ENCODE measurements around the gene PXN.
"Not testable (repeated sequence)": the region's sequence is repeated elsewhere in the genome, so short reads cannot be mapped to it uniquely, and the experiment has no call there.

Gene PXN

DNA sequence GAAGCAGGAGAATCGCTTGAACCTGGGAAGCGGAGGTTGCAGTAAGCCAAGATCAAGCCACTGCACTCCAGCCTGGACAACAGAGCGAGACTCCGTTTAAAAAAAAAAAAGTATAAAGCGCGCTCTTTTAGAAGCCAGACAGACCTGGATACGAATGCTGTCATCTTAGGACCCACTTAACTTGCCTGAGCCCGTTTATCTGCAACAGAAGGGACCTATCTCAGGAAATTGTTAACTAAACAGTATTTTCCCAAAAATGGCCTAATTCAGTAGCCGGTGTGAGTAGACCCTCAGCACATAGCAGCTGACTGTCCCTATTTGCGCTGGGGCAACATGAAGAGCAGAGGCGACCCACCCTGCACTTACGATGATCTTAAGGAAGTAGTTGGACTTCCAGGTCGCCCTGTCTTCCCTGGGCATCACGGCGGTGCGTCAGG, 65.1 kb downstream of the PXN start:
- H3K4me1 ChIP-seq (ENCODE audit: insufficient read depth, low read length): peaks cover 4% of the 10 kb centered on the region; the same call in 1 of the 2 replicates
- H3K36me3 ChIP-seq (ENCODE audit: insufficient read depth, low read length): peaks cover 30% of the 10 kb centered on the region
- peak overlapping the region; percentile 82 for H3K9ac ChIP-seq (ENCODE audit: low read depth, low read length)
- H3K9me3 ChIP-seq (ENCODE audit: control insufficient read depth, insufficient read depth, low read length): no peaks in the 10 kb centered on the region

GRCh38 chr12:120199595-120200306, 65.8 kb downstream of the PXN start:
- Histone ChIP-seq H3K36me3 (ENCODE audit: insufficient read depth, low read length) (peaks cover 30% of the 10 kb centered on the region), H3K9ac (ENCODE audit: low read depth, low read length) (peak overlapping the region; percentile 82), H3K4me1 (ENCODE audit: insufficient read depth, low read length) (peaks cover 4% of the 10 kb centered on the region; the same call in 1 of the 2 replicates), H3K9me3 (ENCODE audit: control insufficient read depth, insufficient read depth, low read length) (no peaks in the 10 kb centered on the region)

GRCh38 chr12:120199025-120199424, 66.5 kb downstream of the PXN start:
- peaks cover 4% of the 10 kb centered on the region; the same call in 1 of the 2 replicates for H3K4me1 ChIP-seq (ENCODE audit: insufficient read depth, low read length)
- H3K9ac ChIP-seq (ENCODE audit: low read depth, low read length): 0 out of 2 replicates have a peak overlapping the region, but pooled peaks have one; percentile 82
- peaks cover 30% of the 10 kb centered on the region for H3K36me3 ChIP-seq (ENCODE audit: insufficient read depth, low read length)
- no peaks in the 10 kb centered on the region for H3K9me3 ChIP-seq (ENCODE audit: control insufficient read depth, insufficient read depth, low read length)

DNA sequence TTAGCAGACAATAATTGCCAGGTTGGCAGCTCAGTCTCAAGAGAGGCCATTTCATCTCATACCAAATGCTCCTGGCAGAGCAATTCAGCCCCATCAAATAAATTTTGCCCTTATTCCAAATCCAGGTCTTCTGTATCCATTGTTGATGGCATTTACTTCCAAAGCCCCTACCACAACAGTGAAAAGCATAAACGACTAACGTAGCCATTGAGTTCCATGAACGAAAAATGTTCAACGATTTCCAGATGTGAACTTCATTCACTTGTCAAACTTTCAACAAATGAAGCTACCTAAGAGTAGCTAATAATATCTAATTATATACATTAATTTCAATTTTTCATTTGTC, 68.0 kb downstream of the PXN start:
- Histone ChIP-seq H3K4me1 (ENCODE audit: insufficient read depth, low read length) (peaks cover 9% of the 10 kb centered on the region; the same call in 1 of the 2 replicates), H3K9ac (ENCODE audit: low read depth, low read length) (no peak overlapping the region), H3K9me3 (ENCODE audit: control insufficient read depth, insufficient read depth, low read length) (no peaks in the 10 kb centered on the region), H3K36me3 (ENCODE audit: insufficient read depth, low read length) (peaks cover 30% of the 10 kb centered on the region)

- not testable (repeated sequence) for H3K9me3 ChIP-seq (ENCODE audit: control insufficient read depth, insufficient read depth, low read length); H3K9ac ChIP-seq (ENCODE audit: low read depth, low read length); H3K4me1 ChIP-seq (ENCODE audit: insufficient read depth, low read length)
- H3K36me3 ChIP-seq (ENCODE audit: insufficient read depth, low read length): peaks cover 30% of the 10 kb centered on the region
Observed at GRCh38 chr12:120196817-120197541, 68.6 kb downstream of the PXN start.

DNA sequence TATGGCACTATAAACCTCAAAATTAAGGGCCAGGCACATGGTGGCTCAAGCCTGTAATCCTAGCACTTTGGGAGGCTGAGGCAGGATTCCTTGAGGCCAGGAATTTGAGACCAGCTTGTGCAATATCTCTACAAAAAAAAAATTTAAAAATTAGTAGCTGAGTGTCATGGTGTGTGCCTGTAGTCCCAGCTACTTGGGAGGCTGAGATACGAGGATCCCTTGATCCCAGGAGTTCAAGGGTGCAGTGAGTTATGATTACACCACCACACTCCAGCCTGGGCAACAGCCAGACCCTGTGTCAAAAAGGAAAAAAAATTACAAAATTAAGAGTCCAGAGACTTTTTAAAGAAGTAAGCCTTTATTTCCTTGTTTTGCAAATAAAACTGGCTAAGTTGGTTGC, 69.2 kb downstream of the PXN start:
- peaks cover 30% of the 10 kb centered on the region for H3K36me3 ChIP-seq (ENCODE audit: insufficient read depth, low read length)
- no peak overlapping the region for H3K9ac ChIP-seq (ENCODE audit: low read depth, low read length)
- H3K4me1 ChIP-seq (ENCODE audit: insufficient read depth, low read length): peaks cover 9% of the 10 kb centered on the region; the same call in 1 of the 2 replicates
- no peaks in the 10 kb centered on the region for H3K9me3 ChIP-seq (ENCODE audit: control insufficient read depth, insufficient read depth, low read length)

GRCh38 chr12:120194534-120195395, 70.8 kb downstream of the PXN start, which contains the start of gene GCN1:
Gene GCN1, minus strand, starts transcription at chr12:120194715. Its CDS starts 18 bp downstream, at chr12:120194697.
- H3K4me1 ChIP-seq (ENCODE audit: insufficient read depth, low read length): peaks cover 9% of the 10 kb centered on the region; the same call in 1 of the 2 replicates
- peaks cover 27% of the 10 kb centered on the region for H3K36me3 ChIP-seq (ENCODE audit: insufficient read depth, low read length)
- H3K9ac ChIP-seq (ENCODE audit: low read depth, low read length): peak within 1 kb of the TSS; percentile 92
- no peaks in the 10 kb centered on the region for H3K9me3 ChIP-seq (ENCODE audit: control insufficient read depth, insufficient read depth, low read length)

DNA sequence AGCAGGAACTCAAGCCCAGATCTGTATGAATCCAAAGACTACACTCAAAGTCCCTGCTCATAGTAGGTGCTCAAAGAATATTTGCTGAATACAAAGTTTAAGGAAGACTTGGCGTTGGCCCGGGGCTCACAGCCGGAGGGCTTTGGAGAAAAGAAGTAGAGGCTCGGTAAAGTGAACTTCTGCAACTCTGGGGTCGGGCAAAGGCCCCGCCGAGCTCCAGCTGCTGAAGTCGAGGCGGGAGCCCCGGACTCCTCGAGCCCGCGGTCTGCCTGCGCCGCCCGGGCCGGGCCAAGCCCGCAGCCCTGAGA, 71.3 kb downstream of the PXN start:
- peaks cover 21% of the 10 kb centered on the region for H3K36me3 ChIP-seq (ENCODE audit: insufficient read depth, low read length)
- H3K4me1 ChIP-seq (ENCODE audit: insufficient read depth, low read length): peaks cover 8% of the 10 kb centered on the region; the same call in 1 of the 2 replicates
- peak overlapping the region; percentile 92 for H3K9ac ChIP-seq (ENCODE audit: low read depth, low read length)
- H3K9me3 ChIP-seq (ENCODE audit: control insufficient read depth, insufficient read depth, low read length): no peaks in the 10 kb centered on the region

DNA sequence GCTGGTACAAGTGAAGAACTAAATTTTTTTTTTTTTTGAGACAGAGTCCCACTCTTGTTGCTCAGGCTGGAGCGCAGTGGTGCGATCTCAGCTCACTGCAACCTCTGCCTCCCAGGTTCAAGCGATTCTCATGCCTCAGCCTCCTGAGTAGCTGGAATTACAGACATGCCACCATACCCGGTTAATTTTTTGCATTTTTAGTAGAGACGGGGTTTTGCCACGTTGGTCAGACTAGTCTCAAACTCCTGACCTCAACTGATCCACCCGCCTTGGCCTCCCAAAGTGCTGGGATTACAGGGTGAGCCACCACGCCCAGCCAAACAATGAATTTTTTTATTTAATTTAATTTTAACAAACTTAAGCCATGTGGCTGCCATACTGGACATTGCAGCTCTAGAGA, 72.2 kb downstream of the PXN start:
- H3K9ac ChIP-seq (ENCODE audit: low read depth, low read length): peak overlapping the region; percentile 92
- not testable (repeated sequence) for H3K9me3 ChIP-seq (ENCODE audit: control insufficient read depth, insufficient read depth, low read length); H3K4me1 ChIP-seq (ENCODE audit: insufficient read depth, low read length)
- peaks cover 12% of the 10 kb centered on the region for H3K36me3 ChIP-seq (ENCODE audit: insufficient read depth, low read length)

- H3K9ac ChIP-seq (ENCODE audit: low read depth, low read length): no peak overlapping the region
- H3K4me1 ChIP-seq (ENCODE audit: insufficient read depth, low read length): peaks cover 5% of the 10 kb centered on the region; the same call in 1 of the 2 replicates
- peaks cover 4% of the 10 kb centered on the region for H3K36me3 ChIP-seq (ENCODE audit: insufficient read depth, low read length)
- no peaks in the 10 kb centered on the region for H3K9me3 ChIP-seq (ENCODE audit: control insufficient read depth, insufficient read depth, low read length)
Observed at GRCh38 chr12:120190985-120191480, 74.5 kb downstream of the PXN start.

GRCh38 chr12:120190386-120190785, 75.1 kb downstream of the PXN start:
- Histone ChIP-seq H3K36me3 (ENCODE audit: insufficient read depth, low read length) (peaks cover 5% of the 10 kb centered on the region), H3K9me3 (ENCODE audit: control insufficient read depth, insufficient read depth, low read length) (no peaks in the 10 kb centered on the region), H3K9ac (ENCODE audit: low read depth, low read length) (no peak overlapping the region), H3K4me1 (ENCODE audit: insufficient read depth, low read length) (peaks cover 5% of the 10 kb centered on the region; the same call in 1 of the 2 replicates)

DNA sequence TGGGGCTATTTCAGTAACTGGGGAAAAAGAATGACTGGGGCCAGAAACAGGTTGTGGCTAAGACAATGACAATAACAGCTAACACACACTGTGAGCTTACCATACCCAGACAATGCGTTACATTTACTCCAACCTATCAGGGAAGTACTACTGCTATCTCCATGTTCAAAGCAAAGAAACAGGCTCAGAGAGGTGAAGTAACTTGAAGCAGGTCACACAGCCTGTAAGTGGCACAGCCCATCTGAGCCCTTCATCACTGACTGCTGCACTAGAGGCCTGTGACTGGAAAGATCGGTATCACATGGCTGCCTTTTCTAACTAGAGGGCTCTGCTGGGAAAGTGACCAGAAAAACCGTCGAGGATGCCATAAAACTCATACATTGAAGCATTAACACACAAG, 78.9 kb downstream of the PXN start:
- Histone ChIP-seq H3K9me3 (ENCODE audit: control insufficient read depth, insufficient read depth, low read length) (no peaks in the 10 kb centered on the region), H3K4me1 (ENCODE audit: insufficient read depth, low read length) (no peaks in the 10 kb centered on the region), H3K9ac (ENCODE audit: low read depth, low read length) (no peak overlapping the region), H3K36me3 (ENCODE audit: insufficient read depth, low read length) (peaks cover 28% of the 10 kb centered on the region)

- Histone ChIP-seq H3K36me3 (ENCODE audit: insufficient read depth, low read length) (peaks cover 37% of the 10 kb centered on the region), H3K4me1 (ENCODE audit: insufficient read depth, low read length) (no peaks in the 10 kb centered on the region), H3K9me3 (ENCODE audit: control insufficient read depth, insufficient read depth, low read length) (no peaks in the 10 kb centered on the region), H3K9ac (ENCODE audit: low read depth, low read length) (no peak overlapping the region)
Observed at GRCh38 chr12:120183211-120183631, 82.3 kb downstream of the PXN start.

DNA sequence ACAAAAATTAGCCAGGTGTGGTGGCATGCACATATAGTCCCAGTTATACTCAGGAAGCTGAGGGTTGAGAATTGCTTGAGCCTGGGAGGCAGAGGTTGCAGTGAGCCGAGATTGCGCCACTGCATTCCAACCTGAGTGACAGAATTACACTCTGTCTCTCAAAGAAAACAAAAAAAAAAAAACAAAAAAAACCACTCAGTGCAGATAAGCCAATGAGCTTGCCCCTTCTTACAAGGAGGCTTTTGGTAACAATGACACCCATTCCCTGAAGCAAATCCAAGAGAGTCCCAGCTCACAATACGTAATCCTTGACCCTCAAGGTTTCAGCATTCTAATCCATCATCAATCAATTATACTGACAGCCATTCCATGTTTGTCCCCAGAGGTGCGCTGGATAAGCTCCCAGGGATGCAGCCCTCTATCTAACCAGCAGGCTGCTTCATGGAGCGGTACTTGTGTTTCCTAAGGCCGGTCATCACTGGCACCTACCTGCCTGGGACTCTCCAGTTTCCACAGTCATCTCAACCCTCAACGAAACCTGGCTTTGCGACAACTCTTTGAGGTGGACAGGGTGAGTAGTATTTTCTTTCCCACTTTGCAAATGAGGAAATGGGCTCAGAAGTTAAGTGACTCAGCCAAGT, 83.4 kb downstream of the PXN start:
- Histone ChIP-seq H3K9ac (ENCODE audit: low read depth, low read length) (no peak overlapping the region), H3K4me1 (ENCODE audit: insufficient read depth, low read length) (no peaks in the 10 kb centered on the region), H3K36me3 (ENCODE audit: insufficient read depth, low read length) (peaks cover 44% of the 10 kb centered on the region), H3K9me3 (ENCODE audit: control insufficient read depth, insufficient read depth, low read length) (no peaks in the 10 kb centered on the region)

All from ES-I3 (cell line).